Suppressor macrophage (primary cell): ENCODE measurements around the gene RHEB.

ENCODE experiments used
- DNase-seq, 4 experiments: peaks; one replicate each; pipeline ENCODE4 v3.0.0-alpha.2; 2020 to 2022

The RHEB gene

GRCh38 chr7:151430391-151431205, 89.1 kb downstream of the RHEB start:
- DNase-seq = no peak

- no peak for DNase-seq
Observed at GRCh38 chr7:151429560-151430331, 89.9 kb downstream of the RHEB start.

- no peak for DNase-seq
Observed at GRCh38 chr7:151429237-151429559, 90.5 kb downstream of the RHEB start.

DNA sequence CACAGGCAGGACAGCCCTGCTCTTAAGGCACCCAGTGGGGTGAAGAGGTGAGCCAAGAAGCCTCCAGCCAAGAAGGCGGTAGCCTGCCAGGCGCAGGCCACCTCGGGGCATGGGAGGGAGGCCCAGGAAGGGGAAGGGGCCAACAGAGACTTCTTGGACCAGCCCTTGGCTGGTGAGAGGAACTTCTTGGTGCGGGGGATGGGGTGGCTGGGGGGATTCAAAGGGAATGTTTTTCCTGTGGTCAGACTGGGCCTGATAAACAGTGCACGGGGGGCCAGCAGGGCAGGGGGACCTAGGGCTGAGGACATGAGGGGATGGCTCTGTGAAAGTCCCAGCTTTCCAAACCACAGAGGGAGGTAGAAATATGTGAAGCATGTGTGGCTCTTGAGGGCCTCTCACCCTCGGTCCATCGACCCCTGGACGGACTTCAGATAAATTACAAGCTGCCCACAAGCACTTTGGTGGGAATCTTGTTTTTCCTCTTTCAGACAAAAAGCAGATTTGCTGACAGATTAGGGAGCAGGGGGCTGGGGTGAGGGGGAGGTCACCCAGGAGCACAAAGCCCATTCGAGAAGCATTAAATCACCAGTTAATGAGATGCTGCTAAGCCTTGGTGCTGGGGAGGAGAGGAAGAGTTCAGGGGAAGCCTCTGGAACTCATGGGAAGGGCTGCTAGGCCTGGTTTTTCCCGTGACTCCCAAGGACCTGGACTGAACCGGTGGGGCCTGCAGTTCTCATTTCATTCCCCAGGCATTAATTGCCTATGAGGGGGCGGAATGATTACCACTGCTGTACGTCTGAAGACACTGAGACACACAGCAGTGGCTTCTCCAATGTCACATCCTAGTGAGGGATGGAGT, 91.1 kb downstream of the RHEB start:
- DNase-seq = no peak

DNA sequence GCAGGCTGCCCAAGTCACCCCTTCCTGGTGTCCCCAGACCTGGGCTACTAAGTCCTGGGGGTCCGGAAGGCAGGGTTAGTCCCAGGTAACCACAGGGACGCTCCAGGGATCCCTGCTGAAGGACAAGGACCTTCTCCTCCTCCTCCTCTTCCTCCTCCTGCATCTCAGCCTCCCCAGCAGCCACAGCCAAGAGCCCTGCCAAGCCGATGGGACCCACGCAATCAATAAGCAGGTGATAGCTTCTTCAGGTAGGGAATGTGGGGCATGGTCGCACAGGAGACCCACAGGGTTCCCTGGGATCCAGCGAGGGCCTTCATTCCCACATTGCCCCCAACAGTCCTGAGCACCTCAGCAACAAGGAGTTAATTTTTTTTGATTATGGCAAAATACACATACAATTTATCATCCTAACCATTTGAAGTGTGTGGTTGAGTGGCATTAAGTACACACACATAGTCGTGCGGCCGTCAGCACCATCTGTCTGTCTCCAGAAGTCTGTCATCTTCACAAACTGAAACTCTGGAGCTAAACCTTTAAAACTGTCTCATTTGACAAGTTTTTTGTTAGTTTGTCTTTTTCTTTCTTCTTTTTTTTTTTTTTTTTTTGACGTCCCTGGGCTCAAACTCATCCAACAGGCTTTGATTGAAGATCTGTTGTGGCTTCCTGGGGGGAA, 91.9 kb downstream of the RHEB start:
- no peak for DNase-seq

DNA sequence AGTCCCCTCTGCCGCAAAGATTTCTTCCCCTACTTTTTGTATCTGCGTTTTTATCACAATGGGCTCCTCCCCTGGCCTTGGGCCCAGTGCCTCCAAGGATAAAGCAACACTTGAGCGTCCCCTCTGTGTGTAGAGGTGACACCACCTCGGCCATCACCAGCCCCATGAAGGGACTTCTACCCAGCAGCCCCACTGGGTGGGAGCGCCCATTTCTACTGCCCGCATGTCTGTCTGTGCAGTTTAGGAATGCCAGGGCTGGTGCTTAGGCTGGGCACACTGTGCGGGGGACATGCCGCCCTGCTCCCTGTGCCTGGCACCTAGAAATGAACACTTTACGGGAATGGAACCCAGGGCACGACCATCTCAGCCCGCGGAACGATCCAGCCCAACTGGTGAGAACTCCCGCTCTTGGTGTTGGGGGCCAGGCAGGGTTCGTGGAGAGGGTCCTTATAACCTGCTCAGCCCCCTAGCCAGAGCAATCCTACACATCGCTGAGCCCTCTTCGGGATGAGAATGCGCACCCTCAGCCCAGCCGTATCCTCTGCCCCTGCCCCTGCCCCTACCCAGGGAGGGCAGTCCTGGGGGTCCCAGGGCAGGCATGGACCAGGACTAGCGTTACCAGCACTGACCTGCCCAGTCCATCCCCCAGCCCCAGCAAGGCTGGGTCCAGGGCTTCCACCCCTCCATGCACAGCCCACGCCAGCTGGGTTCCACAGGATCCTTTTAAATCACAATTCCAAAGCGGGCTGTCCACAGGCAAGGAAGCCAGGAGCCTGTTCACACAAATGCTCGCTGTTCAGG, 92.6 kb downstream of the RHEB start:
- DNase-seq = no peak

DNA sequence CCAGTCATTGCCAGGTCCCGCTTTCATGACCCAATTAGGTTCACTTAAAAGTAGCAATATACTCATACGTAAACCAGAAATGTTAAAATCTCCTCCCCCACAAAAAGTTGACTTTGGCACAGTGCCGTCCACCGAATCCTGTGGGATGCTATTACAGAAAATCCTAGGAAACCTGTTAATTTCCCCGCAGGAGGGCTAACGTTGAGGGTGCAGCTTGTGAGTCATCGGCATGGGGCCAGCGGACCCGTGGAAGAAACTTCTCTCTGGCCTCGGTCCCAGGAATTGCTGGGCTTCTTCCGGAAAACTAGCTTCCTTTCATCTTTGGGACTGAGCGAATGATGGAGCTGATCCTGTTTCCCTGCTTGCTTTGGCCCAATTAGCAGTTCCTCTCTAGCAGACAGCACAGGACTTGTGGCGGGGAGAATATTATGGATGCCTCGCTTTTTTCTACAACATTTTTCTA, 93.2 kb downstream of the RHEB start:
- DNase-seq = no peak

- no peak for DNase-seq
Observed at GRCh38 chr7:151425670-151426440, 93.8 kb downstream of the RHEB start.

DNA sequence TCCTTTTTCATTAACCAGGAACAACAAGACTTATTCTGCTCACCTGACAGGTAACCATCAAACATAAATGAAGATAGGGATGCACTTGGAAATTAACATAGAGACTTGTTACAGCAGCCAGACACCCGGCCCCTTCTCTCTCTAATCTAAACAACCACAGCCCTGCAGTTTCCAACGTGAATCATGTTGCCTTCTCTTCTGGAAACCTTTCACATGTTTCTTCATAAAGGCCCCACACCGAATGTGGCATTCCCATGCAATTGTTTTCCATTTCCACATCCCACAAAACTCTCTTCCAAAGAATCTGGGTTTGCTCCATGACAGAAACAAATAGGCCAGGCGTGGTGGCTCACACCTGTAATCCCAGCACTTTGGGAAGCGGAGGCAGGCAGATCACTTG, 94.9 kb downstream of the RHEB start:
- no peak for DNase-seq

GRCh38 chr7:151423936-151424335, 95.8 kb downstream of the RHEB start:
- no peak for DNase-seq

DNA sequence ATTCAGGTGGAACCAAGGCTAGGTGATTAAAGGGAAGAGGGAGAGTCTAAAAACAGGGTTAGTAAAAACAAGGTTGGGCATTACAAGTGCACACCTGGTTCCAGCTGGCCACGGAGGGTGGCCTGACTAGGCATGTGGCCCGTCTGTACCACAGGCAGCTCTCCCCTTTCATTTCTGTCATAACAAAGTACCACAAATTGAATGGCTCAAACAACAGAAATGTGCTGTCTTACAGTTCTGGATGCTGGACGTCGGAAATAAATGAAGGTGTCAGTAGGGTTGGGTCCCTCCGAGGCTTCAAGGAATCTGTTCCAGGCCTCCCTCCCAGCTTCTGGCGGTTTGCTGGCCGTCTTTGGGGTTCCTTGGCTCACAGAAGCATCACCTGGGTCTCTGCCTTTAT, 96.5 kb downstream of the RHEB start:
- DNase-seq = no peak

DNA sequence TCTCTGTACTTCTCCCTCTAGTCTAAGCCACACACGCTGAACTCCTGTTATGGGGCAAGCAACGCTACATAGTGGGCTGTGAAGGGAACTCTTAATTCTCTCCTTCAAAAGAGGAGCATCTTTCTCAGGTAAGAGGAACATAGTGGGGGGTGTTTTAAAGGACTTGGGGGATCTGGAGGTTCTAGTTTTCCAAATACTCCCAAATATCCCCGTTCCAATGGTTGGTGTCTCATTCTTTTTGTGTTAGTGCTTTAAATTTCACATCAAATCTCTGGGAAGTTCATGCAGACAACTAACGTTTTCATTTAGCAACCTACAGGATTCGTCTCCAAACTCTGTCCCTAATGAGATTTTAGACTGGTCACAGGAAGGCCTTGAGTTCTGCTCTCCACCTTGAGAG, 97.5 kb downstream of the RHEB start:
- DNase-seq = no peak

DNA sequence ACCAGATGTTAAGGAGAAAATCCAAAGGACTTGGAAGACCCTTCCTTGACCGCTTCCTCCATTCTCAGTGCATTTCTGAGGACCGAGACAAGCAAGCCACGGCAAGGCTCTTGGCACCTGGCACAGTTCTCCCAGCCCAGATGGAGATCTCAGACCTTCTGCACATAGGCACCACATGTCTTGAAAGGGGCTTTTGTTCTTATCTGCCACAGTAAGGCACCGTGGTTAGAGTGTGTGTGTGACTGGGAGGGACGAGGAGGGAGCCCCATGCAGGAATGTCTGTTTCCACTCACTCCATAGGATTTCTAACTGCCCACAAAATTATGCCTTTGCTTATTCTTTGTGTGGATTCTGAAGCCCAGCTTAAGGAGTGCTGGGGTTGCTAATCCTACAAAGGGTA, 99.6 kb downstream of the RHEB start:
- DNase-seq = no peak

DNA sequence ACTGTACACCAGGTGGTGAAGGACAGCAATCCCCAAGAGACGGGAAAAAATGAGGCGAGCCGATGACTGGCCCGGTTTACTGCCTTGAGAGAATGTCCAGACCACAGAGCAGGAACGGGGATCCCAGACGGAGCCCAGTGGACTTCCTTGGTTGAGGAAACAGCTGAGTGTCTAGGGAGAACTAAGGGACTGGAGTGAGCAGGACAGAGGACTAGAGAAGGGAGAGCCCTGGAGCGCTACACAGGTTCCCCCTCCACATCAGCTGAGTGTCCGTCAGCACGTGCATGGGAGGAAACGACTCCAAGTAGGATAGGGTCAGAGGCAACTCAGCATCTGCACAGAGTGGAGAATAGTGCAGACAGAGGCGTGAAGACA, 102.8 kb downstream of the RHEB start:
- peak in 3 of 4 experiments; percentile 32 to 47 (median 38) for DNase-seq

GRCh38 chr7:151416112-151416940, 103.4 kb downstream of the RHEB start:
- peak in 1 of 4 experiments; percentile 17 for DNase-seq
